C4-2B (cell line): ENCODE measurements around the gene TMEM51.

ENCODE experiments used
- H3K27ac ChIP-seq: fragments of 450-650 bp; 2 replicates; pipeline ENCODE4 v1.5.1; 2017
- ZFX ChIP-seq: fragments of 450-650 bp; IDR thresholded peaks from 2 replicates; pipeline ENCODE4 v1.6.1; 2017
- TF ChIP-seq, protein P1 (sequence below): fragments of 450-650 bp; conservative IDR thresholded peaks from 2 replicates; pipeline ENCODE4 v1.5.1; 2017; ENCODE audit warnings: mild to moderate bottlenecking

Gene TMEM51, protein sequence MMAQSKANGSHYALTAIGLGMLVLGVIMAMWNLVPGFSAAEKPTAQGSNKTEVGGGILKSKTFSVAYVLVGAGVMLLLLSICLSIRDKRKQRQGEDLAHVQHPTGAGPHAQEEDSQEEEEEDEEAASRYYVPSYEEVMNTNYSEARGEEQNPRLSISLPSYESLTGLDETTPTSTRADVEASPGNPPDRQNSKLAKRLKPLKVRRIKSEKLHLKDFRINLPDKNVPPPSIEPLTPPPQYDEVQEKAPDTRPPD

DNA sequence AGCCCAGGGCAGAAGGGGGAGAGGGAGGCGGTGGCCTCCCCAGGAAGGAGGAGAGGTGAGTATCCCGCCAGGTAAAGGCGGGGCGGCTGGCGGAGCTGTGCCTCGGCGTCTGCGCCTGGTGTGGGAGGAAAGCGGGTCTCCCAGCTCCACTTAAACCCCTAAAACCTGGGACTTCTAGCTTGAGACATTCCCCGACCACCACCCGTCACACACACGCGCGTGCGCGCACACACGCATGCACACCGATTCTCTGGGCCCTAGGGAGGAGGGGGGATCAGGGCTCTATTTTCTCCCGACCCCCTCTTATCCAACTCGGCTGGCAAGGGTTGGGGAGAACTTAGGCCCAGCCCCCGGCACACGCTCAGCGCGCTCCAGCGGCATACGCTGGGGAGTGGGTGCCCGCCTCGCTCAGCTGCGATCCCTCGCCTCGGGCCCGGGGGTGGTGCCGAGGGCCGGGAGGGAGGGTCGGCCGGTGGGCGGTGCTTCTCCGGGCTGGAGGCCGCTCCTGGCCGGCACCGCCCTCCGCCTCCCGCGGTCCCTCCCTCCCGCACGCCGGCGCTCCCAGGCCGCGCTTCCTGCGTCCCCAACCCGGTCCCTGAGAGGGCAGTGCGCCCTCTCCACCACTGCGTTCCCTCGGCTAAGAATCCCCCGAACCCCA is at the start of gene TMEM51:
TSS of gene TMEM51 (plus strand) at position 564 of the 658 bp plus-strand sequence. CDS start 61,341 bp downstream, outside the sequence.
- no peak for TF ChIP-seq ZFX
- TF ChIP-seq, protein P1, sequence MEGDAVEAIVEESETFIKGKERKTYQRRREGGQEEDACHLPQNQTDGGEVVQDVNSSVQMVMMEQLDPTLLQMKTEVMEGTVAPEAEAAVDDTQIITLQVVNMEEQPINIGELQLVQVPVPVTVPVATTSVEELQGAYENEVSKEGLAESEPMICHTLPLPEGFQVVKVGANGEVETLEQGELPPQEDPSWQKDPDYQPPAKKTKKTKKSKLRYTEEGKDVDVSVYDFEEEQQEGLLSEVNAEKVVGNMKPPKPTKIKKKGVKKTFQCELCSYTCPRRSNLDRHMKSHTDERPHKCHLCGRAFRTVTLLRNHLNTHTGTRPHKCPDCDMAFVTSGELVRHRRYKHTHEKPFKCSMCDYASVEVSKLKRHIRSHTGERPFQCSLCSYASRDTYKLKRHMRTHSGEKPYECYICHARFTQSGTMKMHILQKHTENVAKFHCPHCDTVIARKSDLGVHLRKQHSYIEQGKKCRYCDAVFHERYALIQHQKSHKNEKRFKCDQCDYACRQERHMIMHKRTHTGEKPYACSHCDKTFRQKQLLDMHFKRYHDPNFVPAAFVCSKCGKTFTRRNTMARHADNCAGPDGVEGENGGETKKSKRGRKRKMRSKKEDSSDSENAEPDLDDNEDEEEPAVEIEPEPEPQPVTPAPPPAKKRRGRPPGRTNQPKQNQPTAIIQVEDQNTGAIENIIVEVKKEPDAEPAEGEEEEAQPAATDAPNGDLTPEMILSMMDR = no peak
- H3K27ac ChIP-seq = peak within 1 kb of the TSS; percentile 75

DNA sequence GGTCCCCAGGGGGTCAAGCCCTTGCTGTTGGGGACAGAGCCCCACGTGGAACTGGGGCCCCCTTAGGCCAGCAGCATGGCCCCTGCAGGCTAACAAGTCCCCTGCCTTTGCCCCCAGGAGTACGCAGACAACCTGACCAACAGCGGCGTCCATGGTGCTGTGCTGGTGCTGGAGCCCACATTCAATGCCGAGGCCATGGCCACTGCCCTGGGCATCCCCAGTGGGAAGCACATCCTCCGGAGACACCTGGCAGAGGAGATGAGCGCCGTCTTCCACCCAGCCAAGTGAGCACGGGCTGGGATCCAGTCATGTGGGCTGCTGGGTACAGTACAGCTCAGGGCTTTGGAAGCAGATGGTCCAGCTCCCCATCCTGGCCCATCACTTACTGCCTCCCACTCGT is 49.6 kb upstream of the TMEM51 start:
- H3K27ac ChIP-seq = no peak overlapping the region
- no peak for TF ChIP-seq ZFX
- TF ChIP-seq, protein P1 = no peak

DNA sequence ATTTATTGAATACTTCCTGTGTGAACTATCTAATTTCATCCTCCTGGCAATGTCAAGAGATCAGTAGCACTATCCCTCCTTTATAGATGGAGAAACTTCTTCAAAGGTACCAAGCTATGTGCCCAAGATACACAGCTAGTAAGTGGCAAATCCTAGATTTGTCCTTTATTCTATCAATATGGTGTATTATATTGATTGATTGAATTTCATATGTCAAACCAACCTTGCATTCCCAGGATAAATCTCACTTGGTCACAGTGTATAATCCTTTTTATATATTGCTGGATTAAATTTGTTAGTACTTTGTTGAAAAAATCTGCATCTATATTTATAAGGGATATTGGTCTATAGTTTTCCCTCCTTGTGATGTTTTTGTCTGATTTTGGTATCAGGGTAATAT is 48.8 kb upstream of the TMEM51 start:
- no peak overlapping the region for H3K27ac ChIP-seq
- TF ChIP-seq ZFX = no peak
- TF ChIP-seq, protein P1 = no peak

DNA sequence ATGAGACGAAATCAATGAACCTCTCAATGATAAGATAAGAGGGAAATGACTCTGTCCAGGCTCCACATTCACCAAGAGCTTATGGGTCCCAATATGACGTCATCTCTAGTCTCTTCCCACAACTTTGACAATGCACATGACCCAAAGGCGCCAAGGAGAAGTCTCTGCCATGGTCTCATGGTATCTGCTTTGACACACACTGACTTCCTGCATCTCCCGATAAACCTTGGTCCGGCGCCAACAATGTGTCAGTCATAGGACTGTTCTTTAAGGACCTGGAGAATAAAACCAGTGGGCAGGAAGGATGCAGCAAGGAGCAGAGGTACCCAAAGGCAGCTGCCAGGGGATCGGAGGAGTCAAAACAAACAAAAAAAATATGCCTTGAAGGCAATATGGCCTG is 46.9 kb upstream of the TMEM51 start:
- no peak for TF ChIP-seq ZFX
- TF ChIP-seq, protein P1 = no peak

DNA sequence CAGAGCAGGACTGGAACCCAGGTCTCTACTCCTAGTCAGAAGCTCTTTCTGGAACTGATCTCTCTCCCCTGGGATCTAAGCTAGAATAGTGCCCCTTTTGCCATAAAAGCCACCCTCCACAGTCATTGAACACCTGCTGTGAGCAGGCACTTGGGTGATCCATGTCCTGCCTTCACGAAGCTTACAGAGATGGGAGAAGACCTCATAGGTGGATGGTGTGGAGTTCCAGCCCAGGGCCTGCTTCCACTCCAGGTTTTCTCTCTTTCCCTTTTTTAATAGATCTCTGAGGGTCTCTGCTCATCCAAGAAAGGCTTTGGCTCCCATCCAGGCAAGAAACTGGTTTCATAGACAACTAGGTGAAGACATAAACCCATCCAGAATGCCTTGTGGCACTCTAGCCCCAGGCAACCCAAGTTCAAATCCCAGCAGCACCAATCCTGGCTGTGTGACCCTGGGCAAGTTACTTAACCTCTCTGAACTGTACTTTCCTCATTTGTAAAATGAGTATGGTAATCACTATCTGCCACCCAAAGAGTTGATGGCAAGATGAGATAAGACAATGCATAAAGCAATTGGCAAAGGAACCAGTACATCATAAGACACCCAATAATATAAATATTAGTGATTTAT is 46.4 kb upstream of the TMEM51 start:
- H3K27ac ChIP-seq = no peak overlapping the region
- no peak for TF ChIP-seq ZFX
- TF ChIP-seq, protein P1 = no peak

More for the DNA sequence above, 46.9 kb upstream of the TMEM51 start:
- H3K27ac ChIP-seq = no peak overlapping the region

DNA sequence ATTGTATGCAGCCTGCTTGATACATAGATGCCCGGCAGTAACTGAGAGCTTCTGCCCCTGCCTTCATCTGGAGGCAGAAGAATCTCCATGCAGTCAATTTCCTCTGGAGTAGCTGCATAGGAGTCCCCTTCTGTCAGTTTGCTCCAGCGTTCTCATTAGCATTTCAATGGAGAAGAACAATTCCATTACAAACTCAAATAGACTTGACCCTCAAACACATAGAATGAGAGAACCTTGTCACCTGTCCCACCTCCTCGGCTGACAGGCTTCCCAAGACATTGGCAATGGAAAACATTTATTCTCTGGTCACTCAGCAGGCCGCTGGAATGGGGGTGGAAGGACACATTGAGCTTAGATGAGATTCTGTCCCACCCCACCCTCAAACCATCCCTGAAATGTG is 45.6 kb upstream of the TMEM51 start:
- no peak for TF ChIP-seq ZFX
- TF ChIP-seq, protein P1 = no peak
- H3K27ac ChIP-seq = no peak overlapping the region

DNA sequence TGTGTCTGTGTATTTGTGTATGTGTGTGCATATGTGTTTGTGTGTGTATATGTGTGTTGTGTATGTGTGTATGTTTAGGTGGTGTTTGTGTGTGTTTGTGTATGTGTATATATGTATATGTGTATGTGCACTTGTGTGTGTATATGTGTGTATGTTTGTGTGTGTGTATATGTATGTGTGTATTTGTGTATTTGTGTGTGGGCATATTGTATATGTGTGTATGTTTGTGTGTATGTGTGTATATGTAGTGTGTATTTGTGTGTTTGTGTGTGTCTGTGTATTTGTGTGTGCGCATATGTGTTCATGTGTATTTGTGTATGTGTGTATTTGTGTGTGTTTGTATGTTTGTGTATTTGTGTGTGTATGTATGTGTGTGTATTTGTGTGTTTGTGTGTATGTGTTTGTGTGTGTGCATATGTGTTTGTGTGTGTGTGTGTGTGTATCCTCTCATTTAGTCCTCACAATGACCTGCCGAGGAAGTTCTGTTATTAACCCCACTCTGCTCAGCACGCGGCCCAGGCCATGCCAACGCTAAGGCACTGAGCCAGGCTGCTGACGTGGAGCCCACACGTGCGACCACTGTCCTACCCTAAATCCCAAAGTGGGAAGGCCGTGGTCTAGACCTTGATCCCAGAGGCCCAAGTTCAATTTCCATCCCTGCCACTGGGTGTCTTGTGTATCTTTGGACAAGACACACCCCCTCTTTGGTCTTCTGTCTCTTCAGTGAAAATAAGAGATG is 43.2 kb upstream of the TMEM51 start:
- H3K27ac ChIP-seq = no peak overlapping the region
- TF ChIP-seq, protein P1 = no peak
- TF ChIP-seq ZFX = no peak
